ENCODE data around the gene ADAMTSL3.

The ADAMTSL3 gene

GRCh38 chr15:83682476-83683088, 28.7 kb downstream of the ADAMTSL3 start:
- no peaks in the 10 kb centered on the region for H3K36me3 ChIP-seq (ENCODE audit: low read depth)
- ATAC-seq (ENCODE audit: low read depth) (no peak), DNase-seq (ENCODE audit: low spot score) (no peak)
- no peak overlapping the region for H3K27ac ChIP-seq (ENCODE audit: poor library complexity, severe bottlenecking)
- no peak for TF ChIP-seq CTCF (IDR thresholded peaks at IDR 0.05; ENCODE audit: poor library complexity, severe bottlenecking)
- no peak overlapping the region for H3K4me3 ChIP-seq (ENCODE audit: severe bottlenecking)
- no peaks in the 10 kb centered on the region for H3K4me1 ChIP-seq (ENCODE audit: insufficient read depth, poor library complexity, severe bottlenecking)
- peaks cover 2% of the 10 kb centered on the region for H3K9me3 ChIP-seq (ENCODE audit: severe bottlenecking)
- H3K27me3 ChIP-seq (ENCODE audit: insufficient read depth, poor library complexity, severe bottlenecking) = no peaks in the 10 kb centered on the region

- no peaks in the 10 kb centered on the region for H3K36me3 ChIP-seq (ENCODE audit: low read depth)
- no peak overlapping the region for H3K4me3 ChIP-seq (ENCODE audit: severe bottlenecking)
- H3K4me1 ChIP-seq (ENCODE audit: insufficient read depth, poor library complexity, severe bottlenecking) = no peaks in the 10 kb centered on the region
- H3K27ac ChIP-seq (ENCODE audit: poor library complexity, severe bottlenecking) = no peak overlapping the region
- H3K27me3 ChIP-seq (ENCODE audit: insufficient read depth, poor library complexity, severe bottlenecking) = no peaks in the 10 kb centered on the region
- TF ChIP-seq CTCF (IDR thresholded peaks at IDR 0.05; ENCODE audit: poor library complexity, severe bottlenecking) = no peak
- DNase-seq (ENCODE audit: low spot score) (no peak), ATAC-seq (ENCODE audit: low read depth) (no peak)
- no peaks in the 10 kb centered on the region for H3K9me3 ChIP-seq (ENCODE audit: severe bottlenecking)
Measured at GRCh38 chr15:83685916-83686332, 32.0 kb downstream of the ADAMTSL3 start.

GRCh38 chr15:83688201-83688600, 34.3 kb downstream of the ADAMTSL3 start:
- Histone ChIP-seq H3K4me1 (ENCODE audit: insufficient read depth, poor library complexity, severe bottlenecking) (no peaks in the 10 kb centered on the region), H3K27ac (ENCODE audit: poor library complexity, severe bottlenecking) (no peak overlapping the region), H3K4me3 (ENCODE audit: severe bottlenecking) (no peak overlapping the region), H3K9me3 (ENCODE audit: severe bottlenecking) (no peaks in the 10 kb centered on the region), H3K36me3 (ENCODE audit: low read depth) (no peaks in the 10 kb centered on the region), H3K27me3 (ENCODE audit: insufficient read depth, poor library complexity, severe bottlenecking) (no peaks in the 10 kb centered on the region)
- DNase-seq (ENCODE audit: low spot score) (no peak), ATAC-seq (ENCODE audit: low read depth) (no peak)
- TF ChIP-seq CTCF (IDR thresholded peaks at IDR 0.05; ENCODE audit: poor library complexity, severe bottlenecking) = no peak

GRCh38 chr15:83690676-83691075, 36.8 kb downstream of the ADAMTSL3 start:
- TF ChIP-seq CTCF (IDR thresholded peaks at IDR 0.05; ENCODE audit: poor library complexity, severe bottlenecking) = no peak
- H3K4me3 ChIP-seq (ENCODE audit: severe bottlenecking) = no peak overlapping the region
- no peak overlapping the region for H3K27ac ChIP-seq (ENCODE audit: poor library complexity, severe bottlenecking)
- no peaks in the 10 kb centered on the region for H3K27me3 ChIP-seq (ENCODE audit: insufficient read depth, poor library complexity, severe bottlenecking)
- peaks cover 8% of the 10 kb centered on the region for H3K4me1 ChIP-seq (ENCODE audit: insufficient read depth, poor library complexity, severe bottlenecking)
- no peak for DNase-seq (ENCODE audit: low spot score)
- no peak for ATAC-seq (ENCODE audit: low read depth)
- no peaks in the 10 kb centered on the region for H3K36me3 ChIP-seq (ENCODE audit: low read depth)
- H3K9me3 ChIP-seq (ENCODE audit: severe bottlenecking) = no peaks in the 10 kb centered on the region

GRCh38 chr15:83692746-83693581, 39.0 kb downstream of the ADAMTSL3 start:
- peaks cover 13% of the 10 kb centered on the region for H3K4me1 ChIP-seq (ENCODE audit: insufficient read depth, poor library complexity, severe bottlenecking)

More at GRCh38 chr15:83692746-83693581, 39.0 kb downstream of the ADAMTSL3 start:
- Histone ChIP-seq H3K9me3 (ENCODE audit: severe bottlenecking) (no peaks in the 10 kb centered on the region), H3K4me3 (ENCODE audit: severe bottlenecking) (no peak overlapping the region), H3K27me3 (ENCODE audit: insufficient read depth, poor library complexity, severe bottlenecking) (no peaks in the 10 kb centered on the region), H3K27ac (ENCODE audit: poor library complexity, severe bottlenecking) (no peak overlapping the region), H3K36me3 (ENCODE audit: low read depth) (no peaks in the 10 kb centered on the region)
- DNase-seq (ENCODE audit: low spot score) (no peak), ATAC-seq (ENCODE audit: low read depth) (no peak)
- TF ChIP-seq CTCF (IDR thresholded peaks at IDR 0.05; ENCODE audit: poor library complexity, severe bottlenecking) = no peak
